ENCODE results near the gene ZSCAN1. TPM values are rescaled to one million over a fixed set of nuclear protein-coding genes. Genes with fewer than 3 reads are reported as not detected.
A peak's percentile ranks its signal among the peaks of the same experiment; 100 is the strongest.

ZSCAN1 gene
- polyA plus RNA-seq, 1 donor from 2014 or later = not detected

GRCh38 chr19:58021541-58022282, 12.1 kb upstream of the ZSCAN1 start:
- no peak overlapping the region for H3K4me3 Mint-ChIP-seq
- H3K27ac Mint-ChIP-seq = no peak overlapping the region
- H3K9me3 Mint-ChIP-seq = peaks cover 2 to 19% (median 18%) of the 10 kb centered on the region in 3 donors
- no peaks in the 10 kb centered on the region for H3K27me3 Mint-ChIP-seq
- H3K36me3 Mint-ChIP-seq = peaks cover 2% of the 10 kb centered on the region
- H3K4me1 Mint-ChIP-seq = no peaks in the 10 kb centered on the region

- H3K4me1 Mint-ChIP-seq = no peaks in the 10 kb centered on the region
- peaks cover 0 to 21% (median 19%) of the 10 kb centered on the region in 3 donors for H3K9me3 Mint-ChIP-seq
- no peak overlapping the region for H3K4me3 Mint-ChIP-seq
- H3K36me3 Mint-ChIP-seq = peaks cover 2% of the 10 kb centered on the region
- H3K27me3 Mint-ChIP-seq = no peaks in the 10 kb centered on the region
- no peak overlapping the region for H3K27ac Mint-ChIP-seq
Observed at GRCh38 chr19:58022283-58022660, 11.6 kb upstream of the ZSCAN1 start.

GRCh38 chr19:58024661-58025060, 9.2 kb upstream of the ZSCAN1 start:
- Mint-ChIP-seq H3K9me3 (peaks cover 2 to 23% (median 23%) of the 10 kb centered on the region in 3 donors), H3K36me3 (no peaks in the 10 kb centered on the region), H3K4me1 (no peaks in the 10 kb centered on the region), H3K27ac (no peak overlapping the region), H3K27me3 (peaks cover 2% of the 10 kb centered on the region), H3K4me3 (no peak overlapping the region)

GRCh38 chr19:58034477-58034793, 610 bp downstream of the ZSCAN1 start:
- peaks cover 0 to 1% (median 0%) of the 10 kb centered on the region in 3 donors for H3K4me1 Mint-ChIP-seq
- no peaks in the 10 kb centered on the region for H3K36me3 Mint-ChIP-seq
- no peak overlapping the region for H3K27ac Mint-ChIP-seq
- peaks cover 8 to 29% (median 11%) of the 10 kb centered on the region in 3 donors for H3K9me3 Mint-ChIP-seq
- H3K4me3 Mint-ChIP-seq = no peak overlapping the region
- peaks cover 22% of the 10 kb centered on the region for H3K27me3 Mint-ChIP-seq

DNA sequence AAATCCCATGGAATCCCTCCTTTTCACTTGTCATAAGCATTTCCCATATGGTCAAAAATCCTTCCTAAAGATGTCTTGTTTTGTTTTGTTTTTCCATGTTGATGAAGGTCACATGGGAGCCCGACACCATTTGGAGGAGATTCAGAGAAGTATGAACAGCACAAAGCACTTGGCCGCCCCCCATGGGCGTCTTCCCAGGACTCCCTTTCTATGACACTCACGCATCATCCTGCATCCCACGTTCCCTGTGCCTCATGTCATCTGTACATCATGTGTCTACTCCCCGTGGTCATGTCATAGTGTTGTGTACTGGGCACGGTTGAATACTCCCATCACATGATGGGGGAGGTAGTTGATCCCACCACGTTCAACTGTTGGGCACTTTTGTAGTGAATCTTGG, 2.0 kb downstream of the ZSCAN1 start:
- Mint-ChIP-seq H3K27me3 (peaks cover 22% of the 10 kb centered on the region), H3K9me3 (peaks cover 8 to 25% (median 14%) of the 10 kb centered on the region in 3 donors), H3K4me3 (peak overlapping the region in 1 of 4 donors; percentile 68), H3K27ac (no peak overlapping the region), H3K4me1 (peaks cover 0 to 1% (median 0%) of the 10 kb centered on the region in 3 donors), H3K36me3 (no peaks in the 10 kb centered on the region)

GRCh38 chr19:58037927-58038687, 4.3 kb downstream of the ZSCAN1 start:
- H3K27me3 Mint-ChIP-seq = peaks cover 20% of the 10 kb centered on the region
- H3K36me3 Mint-ChIP-seq = no peaks in the 10 kb centered on the region
- H3K4me3 Mint-ChIP-seq = peak overlapping the region in 1 of 4 donors; percentile 84
- H3K4me1 Mint-ChIP-seq = peaks cover 0 to 1% (median 0%) of the 10 kb centered on the region in 3 donors
- H3K9me3 Mint-ChIP-seq = peaks cover 15 to 22% (median 16%) of the 10 kb centered on the region in 3 donors
- H3K27ac Mint-ChIP-seq = no peak overlapping the region

DNA sequence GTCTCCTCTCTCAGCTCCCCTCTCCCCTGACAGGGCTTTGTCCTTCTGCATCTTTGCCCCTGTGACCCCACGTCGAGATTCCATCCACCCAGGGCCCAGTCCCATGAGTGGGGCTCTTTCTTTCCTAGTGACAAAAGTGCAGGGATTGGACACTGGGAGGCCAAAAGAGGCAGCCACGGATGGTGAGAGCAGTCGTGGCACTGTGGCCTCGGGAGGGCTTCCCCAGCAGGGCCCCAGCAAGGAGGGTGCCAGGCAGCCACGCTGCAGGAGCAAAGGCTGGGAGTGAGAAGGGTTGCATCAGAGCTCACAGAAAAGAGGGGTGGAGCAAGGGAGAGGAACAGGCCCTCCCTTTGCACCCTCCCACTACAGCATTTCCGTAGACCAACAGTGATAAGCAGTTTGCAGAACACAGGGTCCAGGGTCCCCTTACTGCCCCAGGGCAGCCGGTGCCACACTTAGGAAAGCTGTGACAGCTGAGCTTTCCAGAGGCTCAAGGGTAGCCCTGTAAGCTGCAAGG, 4.9 kb downstream of the ZSCAN1 start:
- Mint-ChIP-seq H3K4me3 (peak overlapping the region in 1 of 4 donors; percentile 65), H3K27ac (no peak overlapping the region), H3K27me3 (peaks cover 20% of the 10 kb centered on the region)

GRCh38 chr19:58040751-58041525, 7.1 kb downstream of the ZSCAN1 start:
- Mint-ChIP-seq H3K4me3 (no peak overlapping the region), H3K9me3 (peaks cover 8 to 16% (median 11%) of the 10 kb centered on the region in 3 donors), H3K27ac (no peak overlapping the region)

More for the DNA sequence above, 4.9 kb downstream of the ZSCAN1 start:
- Mint-ChIP-seq H3K36me3 (no peaks in the 10 kb centered on the region), H3K4me1 (peaks cover 0 to 1% (median 0%) of the 10 kb centered on the region in 3 donors), H3K9me3 (peaks cover 15 to 25% (median 16%) of the 10 kb centered on the region in 3 donors)

DNA sequence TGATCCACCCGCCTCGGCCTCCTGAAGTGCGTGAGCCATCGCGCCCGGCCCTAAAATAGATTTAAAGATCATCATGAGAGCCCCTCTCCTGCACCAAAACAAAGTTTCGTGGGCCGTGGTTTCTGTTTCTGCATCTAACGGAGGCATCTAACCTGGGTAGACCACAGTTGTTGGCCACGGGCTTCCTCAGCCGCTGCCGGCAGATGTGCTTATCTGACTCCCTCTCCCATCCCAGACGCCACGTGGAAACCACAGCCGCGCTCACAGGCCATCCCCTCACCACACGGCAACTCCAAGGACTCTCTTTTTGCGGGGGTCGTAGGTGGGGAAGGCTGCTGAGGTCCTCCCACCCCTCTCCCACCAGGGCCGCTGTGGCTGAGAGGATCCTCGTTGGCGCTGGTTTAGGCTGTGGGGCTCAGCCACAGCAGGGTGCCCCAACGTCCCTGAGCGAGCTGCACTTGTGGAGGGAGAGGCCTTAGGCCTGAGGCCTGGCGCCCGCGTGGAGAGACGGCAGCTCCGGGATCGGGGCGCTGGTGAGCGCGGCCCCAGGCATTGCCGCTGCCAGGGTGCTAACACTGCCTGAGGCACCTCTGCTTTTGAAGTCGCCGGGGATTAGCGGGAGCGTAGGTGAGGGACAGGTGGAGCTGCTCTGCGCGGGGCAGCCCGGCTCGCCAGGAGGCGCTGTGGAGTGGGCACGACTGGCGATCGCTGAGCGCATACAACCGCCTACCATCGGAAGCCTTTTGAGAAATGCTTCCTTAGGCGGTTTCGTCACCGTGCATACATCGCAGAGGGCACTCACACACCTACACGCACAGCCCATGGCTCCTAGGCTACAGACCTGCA, 8.9 kb downstream of the ZSCAN1 start:
- Mint-ChIP-seq H3K9me3 (peaks cover 7 to 15% (median 9%) of the 10 kb centered on the region in 3 donors), H3K4me1 (no peaks in the 10 kb centered on the region), H3K27ac (no peak overlapping the region), H3K27me3 (peaks cover 4% of the 10 kb centered on the region), H3K36me3 (no peaks in the 10 kb centered on the region), H3K4me3 (no peak overlapping the region)

More at GRCh38 chr19:58040751-58041525, 7.1 kb downstream of the ZSCAN1 start:
- Mint-ChIP-seq H3K4me1 (no peaks in the 10 kb centered on the region), H3K36me3 (no peaks in the 10 kb centered on the region), H3K27me3 (peaks cover 11% of the 10 kb centered on the region)

GRCh38 chr19:58044391-58044790, 10.6 kb downstream of the ZSCAN1 start:
- Mint-ChIP-seq H3K36me3 (no peaks in the 10 kb centered on the region), H3K27me3 (no peaks in the 10 kb centered on the region), H3K4me1 (no peaks in the 10 kb centered on the region), H3K4me3 (no peak overlapping the region), H3K27ac (no peak overlapping the region), H3K9me3 (peaks cover 7 to 16% (median 12%) of the 10 kb centered on the region in 3 donors)

DNA sequence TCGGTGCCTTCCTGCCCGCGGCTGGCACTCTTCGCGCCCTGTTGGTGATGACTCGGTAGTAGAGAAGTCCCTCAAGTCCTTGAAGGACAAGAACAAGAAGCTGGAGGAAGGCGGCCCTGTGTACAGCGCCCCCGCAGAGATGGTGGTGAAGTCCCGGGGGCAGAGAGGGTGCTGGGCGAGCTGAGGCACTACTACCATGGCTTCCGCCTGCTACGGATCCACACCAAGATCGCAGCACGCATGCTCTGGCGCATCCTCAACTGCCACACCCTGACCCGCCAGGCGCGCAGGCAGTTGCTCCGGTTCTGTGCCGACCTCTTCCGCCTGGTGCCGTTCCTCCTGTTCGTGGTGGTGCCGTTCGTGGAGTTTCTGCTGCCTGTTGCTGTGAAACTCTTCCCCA, 11.1 kb downstream of the ZSCAN1 start:
- Mint-ChIP-seq H3K27ac (no peak overlapping the region), H3K27me3 (no peaks in the 10 kb centered on the region), H3K9me3 (peaks cover 7 to 19% (median 17%) of the 10 kb centered on the region in 3 donors), H3K4me1 (no peaks in the 10 kb centered on the region), H3K36me3 (no peaks in the 10 kb centered on the region), H3K4me3 (peak overlapping the region in 1 of 4 donors; percentile 28)

DNA sequence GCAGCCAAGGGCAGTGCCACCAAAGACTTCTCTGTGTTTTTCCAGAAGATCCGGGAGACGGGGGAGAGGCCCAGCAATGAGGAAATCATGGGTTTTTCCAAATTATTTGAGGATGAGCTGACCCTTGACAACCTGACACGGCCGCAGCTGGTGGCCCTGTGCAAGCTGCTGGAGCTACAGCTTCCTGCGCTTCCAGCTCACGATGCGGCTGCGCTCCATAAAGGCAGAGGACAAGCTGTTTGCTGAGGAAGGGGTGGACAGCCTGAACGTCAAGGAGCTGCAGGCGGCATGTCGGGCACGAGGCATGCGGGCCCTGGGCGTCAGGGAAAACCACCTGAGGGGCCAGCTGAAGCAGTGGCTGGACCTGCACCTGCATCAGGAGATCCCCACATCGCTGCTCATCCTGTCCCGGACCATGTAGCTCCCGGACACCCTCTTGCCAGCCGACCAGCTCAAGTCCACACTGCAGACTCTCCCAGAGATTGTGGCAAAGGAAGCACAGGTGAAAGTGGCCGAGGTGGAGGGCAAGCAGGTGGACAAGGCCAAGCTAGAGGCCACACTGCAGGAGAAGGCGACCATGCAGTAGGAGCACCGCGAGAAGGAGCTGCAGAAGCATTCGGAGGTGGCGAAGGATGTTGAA, 11.7 kb downstream of the ZSCAN1 start:
- no peak overlapping the region for H3K4me3 Mint-ChIP-seq
- H3K9me3 Mint-ChIP-seq = peaks cover 7 to 21% (median 18%) of the 10 kb centered on the region in 3 donors
- H3K27ac Mint-ChIP-seq = no peak overlapping the region
- no peaks in the 10 kb centered on the region for H3K36me3 Mint-ChIP-seq
- H3K4me1 Mint-ChIP-seq = no peaks in the 10 kb centered on the region
- H3K27me3 Mint-ChIP-seq = no peaks in the 10 kb centered on the region

DNA sequence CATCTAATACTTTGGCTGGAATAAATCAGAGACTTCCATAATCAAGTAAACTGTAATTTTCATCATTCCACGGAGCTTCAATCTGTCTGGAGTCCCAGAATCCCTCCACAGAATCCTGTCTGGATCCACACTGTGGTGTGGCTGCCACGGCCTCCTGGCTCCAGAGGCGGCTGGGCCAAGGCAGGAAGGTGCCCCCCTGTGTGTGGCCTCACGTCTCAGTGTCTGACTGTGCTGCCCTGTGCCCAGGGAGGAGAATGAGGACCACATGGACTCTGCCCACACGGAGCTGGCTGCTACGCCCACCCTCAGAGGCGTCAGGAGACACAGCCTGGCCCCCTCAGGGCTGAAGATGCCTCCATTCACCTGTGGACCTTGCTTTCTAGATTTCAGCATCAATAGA, 13.0 kb downstream of the ZSCAN1 start:
- peaks cover 0 to 1% (median 0%) of the 10 kb centered on the region in 3 donors for H3K4me1 Mint-ChIP-seq
- peaks cover 2% of the 10 kb centered on the region for H3K36me3 Mint-ChIP-seq
- H3K27ac Mint-ChIP-seq = no peak overlapping the region
- no peaks in the 10 kb centered on the region for H3K27me3 Mint-ChIP-seq
- H3K4me3 Mint-ChIP-seq = no peak overlapping the region
- H3K9me3 Mint-ChIP-seq = peaks cover 8 to 27% (median 17%) of the 10 kb centered on the region in 3 donors
